ENCODE data around the gene NINL.
"Not testable (repeated sequence)": the region's sequence is repeated elsewhere in the genome, so short reads cannot be mapped to it uniquely, and the experiment has no call there.

Gene NINL

DNA sequence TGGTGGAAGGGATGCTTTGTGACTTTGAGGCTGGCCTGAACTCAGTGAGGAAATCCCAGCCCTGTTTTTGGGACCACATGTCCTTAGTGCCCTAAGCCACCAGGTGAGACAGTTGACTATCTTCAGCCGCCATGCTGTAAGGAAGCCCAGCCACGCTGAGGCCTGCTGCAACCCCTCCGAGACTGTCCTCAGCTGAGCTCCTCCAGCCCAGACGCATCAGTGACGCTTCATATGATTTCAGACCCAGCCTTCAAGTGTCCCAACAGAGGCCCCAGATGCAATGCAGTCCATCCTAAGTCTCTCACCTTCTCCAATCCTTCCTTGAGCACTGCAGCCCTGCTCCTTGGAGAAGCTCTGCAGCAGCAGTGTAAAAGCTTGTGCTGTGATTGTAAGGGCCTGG, 76.2 kb downstream of the NINL start:
- H3K4me1 Mint-ChIP-seq, result no peaks in the 10 kb centered on the region
- H3K27ac Mint-ChIP-seq, result no peak overlapping the region
- H3K27me3 Mint-ChIP-seq, result no peaks in the 10 kb centered on the region
- no peak overlapping the region for H3K4me3 Mint-ChIP-seq
- H3K9me3 Mint-ChIP-seq, result peaks cover 3% of the 10 kb centered on the region
- peaks cover 17% of the 10 kb centered on the region for H3K36me3 Mint-ChIP-seq

DNA sequence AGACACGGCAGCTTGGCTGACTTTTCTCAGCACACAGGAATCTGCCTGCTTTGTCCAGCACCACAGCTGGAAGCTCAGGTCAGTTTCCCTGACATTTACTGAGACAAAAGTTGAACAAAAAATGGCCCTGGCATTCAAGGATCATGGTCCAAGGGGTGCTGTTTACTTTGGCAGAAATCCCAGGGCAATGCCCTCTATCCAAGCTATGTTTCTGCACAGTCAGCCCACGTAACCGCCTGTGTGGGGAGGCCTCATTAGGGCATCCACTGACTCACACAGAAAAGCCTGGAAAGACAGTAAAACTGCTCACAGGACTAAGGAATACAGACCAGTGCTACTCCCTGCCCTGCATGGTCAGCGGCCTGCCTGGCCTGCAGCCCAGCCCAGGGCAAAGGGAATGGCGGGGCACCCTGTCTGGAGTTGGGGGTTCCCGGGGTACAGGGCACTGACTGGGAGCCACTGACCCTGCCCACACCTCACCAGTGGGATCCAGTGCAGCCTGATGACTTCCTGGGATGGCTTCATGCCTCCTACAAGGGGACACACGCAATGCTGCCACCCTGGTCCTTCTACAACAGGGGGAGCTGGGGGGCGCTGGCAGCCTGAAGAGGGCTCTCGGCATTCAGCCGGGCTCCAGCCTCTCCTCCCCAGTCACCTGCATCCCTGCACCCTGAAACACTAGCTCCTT, 77.1 kb downstream of the NINL start:
- Mint-ChIP-seq H3K9me3 (no peaks in the 10 kb centered on the region), H3K4me3 (no peak overlapping the region), H3K27me3 (no peaks in the 10 kb centered on the region), H3K27ac (no peak overlapping the region), H3K4me1 (no peaks in the 10 kb centered on the region), H3K36me3 (peaks cover 12% of the 10 kb centered on the region)

DNA sequence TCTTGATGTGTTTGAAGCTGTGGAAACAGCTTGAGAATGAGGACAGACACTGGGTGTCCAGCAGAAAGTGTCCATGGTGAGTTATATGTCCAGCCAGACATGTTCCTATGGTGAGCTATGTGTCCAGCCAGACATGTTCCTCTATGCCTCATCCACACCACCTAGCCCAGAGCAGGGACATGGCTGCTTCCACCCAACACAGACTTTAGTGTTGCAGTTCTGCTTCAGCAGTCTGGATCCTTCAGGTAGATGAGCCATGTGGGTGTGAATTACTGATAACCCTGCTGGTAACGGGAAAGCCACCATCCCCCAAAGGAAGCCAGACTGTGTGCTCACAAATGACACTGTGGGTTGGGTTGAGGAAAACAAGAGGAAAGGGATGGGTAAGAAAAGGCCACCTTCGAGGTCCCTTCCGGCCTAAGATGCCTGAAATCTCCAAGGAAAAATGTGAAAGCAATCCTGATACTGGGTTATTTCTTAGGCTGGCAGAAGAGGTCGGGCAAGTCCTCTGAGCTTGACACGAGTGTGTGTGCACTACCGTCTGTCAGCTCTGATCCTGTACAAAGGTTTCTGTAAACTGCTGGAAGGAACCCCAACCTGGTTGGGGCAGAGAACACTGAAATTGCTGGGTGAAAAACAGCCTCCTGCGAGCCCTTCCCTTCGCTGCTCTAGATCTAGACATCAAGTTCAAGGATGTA, 77.8 kb downstream of the NINL start:
- Mint-ChIP-seq H3K4me1 (no peaks in the 10 kb centered on the region), H3K36me3 (peaks cover 12% of the 10 kb centered on the region), H3K4me3 (no peak overlapping the region), H3K27me3 (no peaks in the 10 kb centered on the region), H3K27ac (no peak overlapping the region), H3K9me3 (no peaks in the 10 kb centered on the region)

DNA sequence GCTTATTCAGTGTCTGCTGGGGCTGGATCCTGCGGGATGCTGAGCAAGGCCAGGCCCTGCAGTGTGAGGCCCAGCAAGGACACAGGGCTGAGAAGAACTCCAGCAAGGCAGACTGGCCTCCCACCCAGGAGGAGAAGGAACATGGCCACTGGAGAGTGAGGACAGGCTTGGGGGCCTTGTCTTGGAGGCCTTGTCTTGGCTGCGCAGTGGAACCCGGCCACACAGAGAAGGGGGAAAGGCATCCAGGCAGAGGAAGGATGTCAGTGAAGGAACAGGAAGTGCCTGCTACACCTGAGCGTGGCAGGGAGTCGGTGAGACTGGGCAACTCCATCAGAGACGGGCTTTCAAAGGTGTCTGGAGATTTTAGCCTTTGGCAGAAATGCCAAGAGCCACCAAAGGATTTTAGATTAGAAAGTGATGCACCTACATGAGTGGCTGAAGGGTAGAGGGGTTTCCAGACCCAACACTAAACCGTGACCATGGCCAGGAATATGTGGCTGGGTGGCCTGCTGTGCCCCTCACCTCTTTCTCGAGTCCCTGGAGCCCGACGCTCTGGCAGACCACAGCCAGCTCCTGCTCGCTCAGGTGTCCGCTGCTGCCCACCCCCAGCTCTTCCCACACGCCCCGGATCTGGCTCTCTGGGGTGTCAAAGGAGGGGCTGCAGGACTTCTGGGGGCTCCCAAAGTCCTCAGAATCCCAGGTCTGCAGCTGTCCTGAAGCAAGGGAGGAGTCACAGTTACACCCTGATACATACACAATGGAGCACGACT, 80.8 kb downstream of the NINL start:
- Mint-ChIP-seq H3K4me3 (no peak overlapping the region), H3K36me3 (peaks cover 3% of the 10 kb centered on the region), H3K9me3 (no peaks in the 10 kb centered on the region), H3K27ac (no peak overlapping the region), H3K27me3 (no peaks in the 10 kb centered on the region), H3K4me1 (no peaks in the 10 kb centered on the region)

DNA sequence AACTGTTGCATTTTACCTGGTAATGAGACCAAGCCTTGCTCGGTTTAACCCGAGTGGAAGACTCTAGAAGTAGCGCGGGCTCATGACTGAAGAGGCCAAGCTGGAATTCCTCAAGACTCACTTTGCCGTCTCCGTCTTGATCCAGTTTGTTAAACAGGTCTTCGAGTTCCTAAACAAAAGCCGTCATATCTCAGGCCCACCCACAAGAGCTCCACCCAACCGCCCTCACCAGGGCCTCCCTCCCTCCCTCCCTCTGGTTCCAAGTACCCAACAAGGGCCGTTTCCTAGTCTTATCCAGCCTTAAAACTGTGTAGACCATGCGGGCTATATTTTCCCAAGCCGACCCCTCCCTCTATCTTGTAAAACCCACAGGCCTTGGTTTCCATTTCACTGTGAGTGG, 81.4 kb downstream of the NINL start:
- H3K9me3 Mint-ChIP-seq, result no peaks in the 10 kb centered on the region

DNA sequence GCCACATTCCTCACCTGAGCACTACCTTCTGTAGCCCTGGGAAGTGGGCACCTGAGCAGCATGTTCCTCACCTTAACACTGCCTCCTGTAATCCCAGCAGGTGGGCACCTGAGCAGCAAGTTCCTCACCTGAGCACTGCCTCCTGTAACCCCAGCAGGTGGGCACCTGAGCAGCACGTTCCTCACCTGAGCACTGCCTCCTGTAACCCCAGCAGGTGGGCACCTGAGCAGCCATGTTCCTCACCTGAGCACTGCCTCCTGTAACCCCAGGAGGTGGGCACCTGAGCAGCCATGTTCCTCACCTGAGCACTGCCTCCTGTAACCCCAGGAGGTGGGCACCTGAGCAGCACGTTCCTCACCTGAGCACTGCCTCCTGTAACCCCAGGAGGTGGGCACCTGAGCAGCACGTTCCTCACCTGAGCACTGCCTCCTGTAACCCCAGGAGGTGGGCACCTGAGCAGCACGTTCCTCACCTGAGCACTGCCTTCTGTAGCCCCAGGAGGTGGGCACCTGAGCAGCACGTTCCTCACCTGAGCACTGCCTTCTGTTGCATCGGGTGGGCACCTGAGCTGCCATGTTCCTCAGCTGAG, 82.2 kb downstream of the NINL start:
- H3K4me1 Mint-ChIP-seq, H3K27ac Mint-ChIP-seq, H3K27me3 Mint-ChIP-seq, H3K36me3 Mint-ChIP-seq, H3K4me3 Mint-ChIP-seq, H3K9me3 Mint-ChIP-seq: not testable (repeated sequence)

More for the DNA sequence above, 81.4 kb downstream of the NINL start:
- no peaks in the 10 kb centered on the region for H3K36me3 Mint-ChIP-seq
- H3K27ac Mint-ChIP-seq, result no peak overlapping the region
- H3K4me1 Mint-ChIP-seq, result no peaks in the 10 kb centered on the region
- H3K4me3 Mint-ChIP-seq, result no peak overlapping the region
- H3K27me3 Mint-ChIP-seq, result no peaks in the 10 kb centered on the region

DNA sequence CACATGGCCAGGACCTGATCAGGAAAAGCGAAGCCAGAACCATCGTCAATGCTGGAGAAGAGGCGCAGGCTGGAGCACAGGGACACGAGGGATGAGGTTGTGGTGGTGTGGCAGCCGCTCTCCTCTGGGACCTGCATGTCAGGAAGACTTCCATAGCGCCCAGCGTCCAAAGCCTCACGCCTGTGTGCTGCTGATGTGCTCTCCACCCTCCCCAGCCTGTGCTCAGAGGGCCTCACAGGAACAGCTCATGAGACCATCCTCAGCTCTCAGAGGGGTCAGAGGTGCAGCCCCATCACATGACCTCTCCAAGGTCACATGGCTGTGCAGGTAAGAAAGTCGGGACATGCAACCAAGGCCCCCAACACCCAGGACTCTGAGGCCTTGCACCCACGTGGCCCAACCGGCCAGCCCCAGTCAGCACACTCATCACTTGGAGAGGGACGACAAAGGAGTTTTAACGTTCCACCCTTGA, 84.4 kb downstream of the NINL start:
- Mint-ChIP-seq H3K27me3 (no peaks in the 10 kb centered on the region), H3K4me3 (no peak overlapping the region), H3K36me3 (no peaks in the 10 kb centered on the region), H3K4me1 (no peaks in the 10 kb centered on the region), H3K27ac (no peak overlapping the region), H3K9me3 (no peaks in the 10 kb centered on the region)

DNA sequence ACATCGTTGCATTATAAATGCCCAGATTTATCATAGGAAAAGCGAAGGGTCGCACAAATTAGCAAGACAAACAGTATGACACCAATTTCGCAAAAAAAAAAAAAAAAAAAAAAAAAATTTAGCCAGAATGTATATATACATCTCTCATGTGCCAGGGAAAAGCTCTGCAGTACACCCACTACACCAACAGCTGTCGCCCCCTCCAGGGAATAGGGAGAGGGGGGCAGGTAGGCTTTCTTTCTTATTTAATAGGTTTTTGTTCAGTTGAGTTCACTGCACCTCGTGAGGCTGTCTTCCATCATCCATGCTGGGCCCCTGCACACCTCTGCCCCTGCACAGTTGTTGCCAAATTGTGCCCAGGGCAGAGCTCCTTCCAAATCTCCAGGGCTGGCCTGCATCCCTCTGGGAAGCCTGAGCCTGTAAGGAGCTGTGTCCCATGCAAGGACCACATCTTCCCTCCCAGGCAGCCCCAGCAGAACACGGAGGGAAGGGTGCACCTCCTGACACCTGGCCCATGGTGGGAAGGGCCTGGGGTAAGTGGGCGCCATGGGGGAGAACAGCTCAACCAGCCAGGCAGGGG, 85.4 kb downstream of the NINL start:
- H3K36me3 Mint-ChIP-seq, result no peaks in the 10 kb centered on the region
- no peaks in the 10 kb centered on the region for H3K27me3 Mint-ChIP-seq
- H3K4me3 Mint-ChIP-seq, result no peak overlapping the region
- no peak overlapping the region for H3K27ac Mint-ChIP-seq
- H3K4me1 Mint-ChIP-seq, result no peaks in the 10 kb centered on the region
- no peaks in the 10 kb centered on the region for H3K9me3 Mint-ChIP-seq

DNA sequence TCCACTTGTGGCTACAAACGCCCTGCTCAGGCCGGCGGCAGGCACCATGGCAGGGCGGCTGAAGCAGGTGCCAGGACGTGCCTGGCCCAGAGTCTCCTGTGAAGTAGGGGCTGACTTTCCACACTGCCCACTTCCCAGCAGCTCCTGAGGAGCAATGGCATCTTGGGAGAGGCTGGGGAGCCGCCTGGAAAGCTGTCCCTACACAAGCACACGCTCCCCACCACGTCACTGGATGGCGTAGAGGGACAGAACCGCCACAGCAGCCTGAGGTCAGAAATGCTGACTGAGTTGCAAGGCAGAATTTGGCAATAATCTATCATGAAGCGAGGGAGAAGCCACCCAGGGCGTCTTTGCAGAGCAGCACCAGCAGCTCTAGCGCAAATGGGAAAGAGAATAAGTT, 86.3 kb downstream of the NINL start:
- H3K4me1 Mint-ChIP-seq, result no peaks in the 10 kb centered on the region
- H3K4me3 Mint-ChIP-seq, result no peak overlapping the region
- H3K27ac Mint-ChIP-seq, result no peak overlapping the region
- no peaks in the 10 kb centered on the region for H3K36me3 Mint-ChIP-seq
- H3K27me3 Mint-ChIP-seq, result no peaks in the 10 kb centered on the region
- H3K9me3 Mint-ChIP-seq, result no peaks in the 10 kb centered on the region

DNA sequence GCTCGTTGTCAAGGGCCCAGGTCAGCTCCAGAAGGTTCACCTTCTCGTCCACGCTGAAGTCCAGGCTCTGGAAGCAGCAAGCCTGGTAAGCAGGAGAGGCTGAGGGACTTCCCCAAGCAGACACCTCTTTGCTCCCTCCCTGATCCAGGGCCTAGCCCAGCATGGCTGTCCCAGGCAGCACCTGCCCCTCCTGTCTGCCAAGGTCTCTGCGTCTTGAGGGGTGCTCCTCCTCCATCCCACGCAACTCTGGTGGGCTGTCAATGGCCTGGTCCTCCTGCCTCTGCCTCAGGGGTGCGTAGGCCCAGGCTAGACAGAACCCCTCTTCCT, 87.1 kb downstream of the NINL start:
- Mint-ChIP-seq H3K4me1 (no peaks in the 10 kb centered on the region), H3K36me3 (no peaks in the 10 kb centered on the region), H3K4me3 (no peak overlapping the region), H3K27me3 (no peaks in the 10 kb centered on the region), H3K9me3 (no peaks in the 10 kb centered on the region), H3K27ac (no peak overlapping the region)

DNA sequence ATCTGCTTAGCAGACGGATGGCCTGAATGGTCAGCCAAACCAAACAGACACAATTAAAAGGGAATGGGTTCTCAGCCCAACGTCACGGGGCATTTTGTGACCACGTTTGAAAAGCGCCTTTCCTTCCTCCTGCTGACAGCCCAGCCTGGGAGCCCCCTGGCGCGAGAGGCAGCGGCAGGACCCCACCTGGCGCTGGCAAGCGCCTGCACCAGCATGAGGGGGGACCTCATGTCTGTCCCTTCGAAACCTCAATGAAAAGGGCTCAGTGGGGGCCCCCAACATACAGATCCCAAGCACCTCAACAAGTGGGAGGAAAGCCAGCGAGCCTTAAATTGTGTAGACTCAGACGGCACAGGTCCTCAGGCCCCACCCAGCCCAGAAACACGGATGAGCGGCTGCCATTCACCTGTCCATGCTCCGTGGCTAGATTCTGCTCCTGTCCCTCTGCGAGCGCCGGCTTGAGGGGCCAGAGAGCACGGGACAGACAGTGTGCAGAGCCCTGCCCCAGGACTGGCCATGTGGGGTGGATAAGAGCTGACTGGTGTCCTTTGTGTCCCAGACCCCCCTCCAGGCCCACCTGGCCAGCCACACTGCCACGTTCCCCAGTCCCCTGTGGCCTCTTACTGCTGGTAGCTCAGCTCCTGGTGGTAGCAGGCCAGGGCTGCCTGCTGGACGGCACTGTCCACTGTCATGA, 87.6 kb downstream of the NINL start:
- Mint-ChIP-seq H3K4me1 (no peaks in the 10 kb centered on the region), H3K9me3 (no peaks in the 10 kb centered on the region), H3K4me3 (no peak overlapping the region), H3K27me3 (no peaks in the 10 kb centered on the region), H3K27ac (no peak overlapping the region), H3K36me3 (no peaks in the 10 kb centered on the region)

DNA sequence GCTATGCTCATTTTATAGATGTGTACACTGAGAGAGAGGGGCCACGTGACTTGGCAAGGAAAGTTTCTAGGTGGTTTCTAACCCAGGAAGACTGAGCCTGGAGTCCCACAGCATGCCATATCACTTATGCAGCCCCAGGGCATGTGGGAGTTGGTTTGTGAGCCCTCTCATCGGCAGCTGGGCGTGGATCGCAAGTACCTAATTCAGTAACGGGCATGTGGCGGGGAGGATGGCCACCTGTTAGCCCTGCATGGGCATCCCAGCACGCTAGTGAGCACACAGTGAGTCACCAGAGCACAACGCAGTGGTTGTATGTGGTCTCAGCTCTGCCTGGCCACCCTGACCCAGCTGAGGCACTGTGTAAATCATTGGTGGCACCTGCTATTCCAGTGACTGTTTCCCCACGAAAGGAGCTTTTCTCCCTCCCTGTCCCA, 88.3 kb downstream of the NINL start:
- Mint-ChIP-seq H3K27me3 (no peaks in the 10 kb centered on the region), H3K27ac (no peak overlapping the region), H3K36me3 (no peaks in the 10 kb centered on the region), H3K4me3 (no peak overlapping the region), H3K4me1 (no peaks in the 10 kb centered on the region), H3K9me3 (no peaks in the 10 kb centered on the region)

DNA sequence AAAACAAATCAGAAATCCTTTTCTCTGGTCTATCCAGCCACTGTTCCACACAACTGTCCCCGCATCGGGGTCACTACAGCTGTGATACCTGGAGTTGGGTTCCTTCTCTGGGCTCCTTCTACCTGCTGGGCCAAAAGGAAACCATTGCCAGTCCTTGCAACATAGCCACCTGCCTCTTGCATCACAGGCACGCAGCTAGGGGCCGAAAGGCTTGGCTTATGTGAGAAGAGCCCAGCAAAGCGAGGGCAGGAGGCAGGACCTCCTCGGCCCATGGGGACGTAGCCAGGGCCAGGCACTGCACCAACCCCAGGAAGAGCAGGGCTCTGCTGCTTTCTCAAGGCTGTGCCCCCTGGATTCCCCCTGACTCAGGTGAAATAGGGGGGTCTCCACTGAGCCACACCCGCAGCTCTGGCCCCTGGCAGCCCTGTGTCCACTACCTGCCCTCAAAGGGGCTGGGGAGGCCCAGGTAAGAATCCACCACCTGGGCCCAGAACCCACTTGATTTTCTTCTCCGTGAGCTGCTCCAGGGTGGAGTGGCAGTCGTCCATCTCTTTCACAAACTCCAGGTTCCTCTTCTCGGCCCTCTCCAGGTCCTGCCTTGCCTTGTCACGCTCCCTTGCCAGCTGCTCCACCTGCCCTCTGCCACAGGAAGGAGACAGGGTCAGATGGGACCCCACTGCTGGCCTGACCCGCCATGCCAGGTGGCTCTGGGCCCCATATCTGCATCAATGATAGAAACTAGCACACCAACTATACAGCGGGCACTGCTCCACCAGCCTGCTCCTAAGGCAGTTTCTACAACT, 89.0 kb downstream of the NINL start:
- H3K4me3 Mint-ChIP-seq, result no peak overlapping the region
- H3K36me3 Mint-ChIP-seq, result no peaks in the 10 kb centered on the region
- no peak overlapping the region for H3K27ac Mint-ChIP-seq
- no peaks in the 10 kb centered on the region for H3K27me3 Mint-ChIP-seq
- H3K9me3 Mint-ChIP-seq, result no peaks in the 10 kb centered on the region
- H3K4me1 Mint-ChIP-seq, result no peaks in the 10 kb centered on the region

DNA sequence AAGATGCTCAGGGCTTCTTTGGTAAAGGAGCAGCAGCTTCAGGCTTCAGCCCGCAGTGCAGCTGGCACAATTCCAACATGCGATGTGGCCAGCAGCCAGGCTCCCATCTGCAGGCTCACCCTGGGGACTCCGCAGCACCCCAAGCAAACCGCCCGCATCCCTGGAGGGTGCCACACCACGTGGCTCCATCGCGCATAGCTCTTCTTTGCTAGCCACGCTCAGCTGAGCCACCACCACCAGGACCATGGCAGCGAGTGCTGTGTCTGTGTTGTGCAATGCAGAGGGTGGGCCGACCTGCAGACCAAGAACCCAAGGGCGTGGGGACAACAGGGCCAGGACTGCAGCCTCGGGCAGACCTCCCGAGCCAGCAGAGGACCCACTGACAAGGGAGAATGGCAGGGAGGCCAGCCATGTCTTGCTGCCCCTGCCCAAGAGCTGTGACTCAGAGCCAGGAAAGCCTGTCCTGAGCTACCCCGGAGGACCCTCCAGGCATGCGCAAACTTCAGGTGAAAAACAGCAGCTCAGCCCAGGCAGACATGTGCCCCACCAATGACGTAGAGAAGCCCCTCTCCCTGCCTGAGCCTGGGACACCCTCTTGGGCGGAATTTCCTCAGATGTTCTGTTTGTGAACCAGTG, 90.0 kb downstream of the NINL start:
- Mint-ChIP-seq H3K27ac (no peak overlapping the region), H3K9me3 (no peaks in the 10 kb centered on the region), H3K27me3 (no peaks in the 10 kb centered on the region), H3K36me3 (no peaks in the 10 kb centered on the region), H3K4me1 (no peaks in the 10 kb centered on the region), H3K4me3 (no peak overlapping the region)
